ENCODE results near the gene LRRC8D.

LRRC8D gene

DNA sequence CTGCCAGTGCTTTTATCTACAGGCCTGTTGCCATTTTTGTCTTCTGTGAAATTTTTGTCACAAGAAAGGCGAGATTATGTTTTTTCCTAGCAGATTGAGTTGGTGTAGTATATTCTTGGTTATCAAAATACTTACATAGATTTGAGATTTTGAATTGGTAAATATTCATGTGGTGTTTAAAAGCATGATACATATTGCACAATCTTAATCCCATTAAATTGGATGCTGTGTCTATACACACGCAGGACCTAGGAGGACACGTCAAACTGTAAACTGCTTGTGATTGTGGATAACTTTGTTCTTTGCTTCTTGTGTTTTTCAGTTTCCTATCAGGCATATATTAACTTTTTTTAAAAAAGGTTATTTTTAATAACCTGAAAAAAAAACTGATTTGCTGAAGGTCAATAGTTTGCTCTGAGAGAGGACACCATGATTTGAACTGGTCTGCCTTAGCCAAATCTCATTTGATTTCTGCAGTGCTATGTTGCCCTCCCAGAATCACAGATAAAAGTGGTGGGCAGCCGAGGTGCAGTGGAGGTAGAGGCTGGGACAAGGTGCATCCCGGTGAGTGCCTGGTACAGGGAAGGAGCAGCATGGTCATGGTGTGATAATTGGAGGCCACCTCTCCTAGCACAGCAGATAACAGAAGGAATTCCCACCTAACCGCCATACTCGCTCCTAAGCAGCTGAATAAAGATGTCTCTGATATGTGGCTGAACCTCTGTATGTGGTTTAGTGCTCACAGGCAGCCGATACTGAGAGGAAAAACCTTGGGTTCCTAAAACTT, 76.7 kb downstream of the LRRC8D start:
- no peak for DNase-seq

DNA sequence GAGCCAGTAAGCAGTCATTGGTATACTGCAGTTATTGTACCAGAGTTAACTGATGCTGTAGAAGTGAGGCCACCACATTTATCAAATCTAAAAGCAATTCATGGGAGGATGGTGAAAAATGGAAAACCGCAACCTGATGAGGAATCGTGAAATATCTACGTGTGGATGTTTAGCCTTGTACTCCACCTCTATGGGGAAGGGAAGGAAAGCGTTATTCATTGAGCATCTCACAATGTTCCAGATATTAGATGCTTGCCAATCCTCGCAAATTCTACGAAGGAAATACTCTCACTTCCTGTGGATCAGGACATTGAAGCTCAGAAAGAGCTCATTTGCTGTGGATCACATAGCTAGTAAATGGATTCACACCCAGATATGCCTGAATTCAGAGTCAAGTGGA, 77.3 kb downstream of the LRRC8D start:
- DNase-seq: no peak

DNA sequence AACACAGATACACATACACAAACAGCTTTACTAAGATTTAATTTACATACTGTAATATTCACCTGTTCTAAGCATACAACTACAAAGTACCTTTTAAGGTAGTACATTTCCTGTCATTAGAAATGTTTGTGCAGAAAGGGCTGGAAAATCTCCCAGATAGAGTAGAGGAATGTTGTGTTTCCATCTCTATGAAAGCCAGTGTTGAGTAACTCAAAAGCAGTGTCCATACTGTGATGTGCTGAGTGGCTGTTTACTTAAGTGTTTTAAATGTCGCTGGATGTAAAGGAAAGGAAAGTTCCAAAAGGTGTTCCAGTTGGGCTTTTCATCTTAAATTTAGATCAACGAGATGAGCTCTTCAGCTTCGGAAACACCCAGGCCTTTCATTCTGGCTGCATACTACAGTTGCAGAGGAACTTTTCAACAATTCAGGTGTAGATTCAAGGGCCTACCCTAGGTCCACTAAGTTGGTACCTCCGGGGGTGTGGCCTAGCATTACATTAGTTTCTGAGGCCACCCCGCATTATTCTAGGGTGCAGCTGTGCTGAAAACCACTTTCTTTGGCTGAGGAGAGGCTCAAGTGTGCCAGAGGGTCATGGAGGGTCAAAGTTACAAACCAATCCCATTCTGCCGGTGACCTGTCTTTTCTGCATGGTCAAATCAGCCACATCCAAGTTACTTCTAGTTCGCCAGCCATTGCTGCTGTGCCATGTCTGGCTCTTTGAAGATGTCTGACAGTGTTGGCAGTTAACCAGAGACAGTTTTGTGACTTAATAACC, 78.1 kb downstream of the LRRC8D start:
- DNase-seq: no peak

DNA sequence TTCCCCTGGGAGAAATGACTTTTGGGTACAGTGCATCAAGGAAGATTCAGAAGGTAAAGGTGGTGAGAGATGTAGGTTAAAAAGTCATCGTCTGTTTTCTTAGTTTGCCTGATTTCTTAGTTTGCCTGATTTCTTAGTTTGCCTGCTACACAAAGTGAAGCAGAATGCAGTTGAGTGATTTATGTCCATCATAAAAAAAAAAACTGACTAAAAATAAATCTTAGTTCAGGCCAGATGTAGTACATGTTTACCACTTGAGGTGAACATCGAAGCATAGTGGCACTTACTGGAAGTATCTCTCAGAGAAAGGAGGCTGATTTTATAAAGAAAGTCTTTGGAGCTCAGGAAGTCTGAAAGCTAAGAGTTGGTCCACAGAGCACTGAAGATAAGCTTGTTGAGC, 79.5 kb downstream of the LRRC8D start:
- DNase-seq: no peak

DNA sequence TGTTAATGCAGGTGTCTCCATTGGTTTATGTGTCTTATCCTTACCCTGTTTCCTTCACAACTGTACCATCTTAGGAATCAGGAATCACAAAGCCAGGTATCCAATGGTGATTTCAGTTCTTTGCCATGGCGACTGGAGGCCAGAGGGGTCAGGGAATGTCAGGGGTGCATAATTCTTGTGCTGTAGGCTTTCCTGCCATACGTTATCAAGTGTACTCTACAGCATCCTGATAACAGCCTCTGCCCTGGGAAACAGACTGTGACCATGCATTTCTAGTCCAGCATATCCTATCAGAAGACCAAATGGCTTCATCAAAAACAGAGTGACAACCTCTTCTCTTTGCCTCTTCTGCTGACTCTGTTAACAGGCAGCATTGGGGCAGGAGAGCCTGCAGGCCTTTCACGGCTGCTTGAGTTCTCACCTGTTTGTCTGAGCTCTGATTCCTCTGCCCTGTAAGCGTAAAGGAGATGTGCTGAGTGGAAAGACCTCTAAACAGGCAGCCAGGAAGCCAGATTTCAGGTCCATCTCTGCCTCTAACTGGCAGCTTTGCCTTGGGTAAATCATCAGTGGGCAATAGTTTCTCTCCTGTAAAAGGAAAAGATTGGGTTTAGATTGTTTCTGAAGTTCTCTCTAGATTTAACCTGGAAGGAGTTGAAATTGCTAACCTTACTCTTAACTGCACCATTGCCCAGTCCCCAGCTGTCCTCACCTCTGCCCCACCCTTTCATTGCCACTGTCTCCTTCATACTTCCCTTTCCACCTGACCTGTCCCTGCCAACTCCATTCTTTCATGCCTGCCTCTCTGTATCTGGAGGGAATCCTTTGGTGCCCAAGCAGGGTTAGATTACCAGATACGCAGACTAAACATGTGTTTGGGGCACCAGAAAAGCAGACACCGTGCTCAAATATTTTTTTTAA, 80.2 kb downstream of the LRRC8D start:
- no peak for DNase-seq

DNA sequence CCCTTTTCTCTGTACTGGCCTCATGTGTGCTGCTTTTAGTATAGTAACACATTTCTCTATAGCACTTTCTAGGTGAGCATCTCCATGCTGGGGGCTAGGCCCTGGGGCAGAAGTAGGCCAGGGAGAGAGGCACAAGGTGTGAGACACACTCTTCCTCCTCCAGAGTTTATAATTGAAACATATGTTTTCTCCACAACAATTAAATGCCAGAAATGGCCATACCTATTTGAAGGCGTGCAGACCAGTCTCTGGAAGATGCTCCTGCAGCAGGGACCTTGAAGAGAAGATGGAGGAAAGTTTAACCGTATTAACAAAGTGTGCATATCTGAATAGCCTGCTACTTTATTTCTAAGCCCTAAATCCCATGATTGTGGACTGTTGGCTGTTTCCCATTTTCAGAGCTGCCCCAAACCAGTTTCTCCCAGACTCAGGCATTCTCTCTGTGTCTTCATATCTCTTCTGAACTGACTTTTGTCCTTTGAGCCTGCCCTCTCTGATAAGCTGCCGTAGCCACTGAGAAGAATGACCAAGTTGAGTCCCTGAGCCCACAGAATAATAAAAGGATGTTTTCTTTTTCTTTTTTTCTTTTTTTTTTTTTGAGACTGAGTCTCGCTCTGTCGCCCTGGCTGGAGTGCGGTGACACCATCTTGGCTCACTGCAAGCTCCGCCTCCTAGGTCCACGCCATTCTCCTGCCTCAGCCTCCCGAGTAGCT, 81.3 kb downstream of the LRRC8D start:
- DNase-seq: no peak

DNA sequence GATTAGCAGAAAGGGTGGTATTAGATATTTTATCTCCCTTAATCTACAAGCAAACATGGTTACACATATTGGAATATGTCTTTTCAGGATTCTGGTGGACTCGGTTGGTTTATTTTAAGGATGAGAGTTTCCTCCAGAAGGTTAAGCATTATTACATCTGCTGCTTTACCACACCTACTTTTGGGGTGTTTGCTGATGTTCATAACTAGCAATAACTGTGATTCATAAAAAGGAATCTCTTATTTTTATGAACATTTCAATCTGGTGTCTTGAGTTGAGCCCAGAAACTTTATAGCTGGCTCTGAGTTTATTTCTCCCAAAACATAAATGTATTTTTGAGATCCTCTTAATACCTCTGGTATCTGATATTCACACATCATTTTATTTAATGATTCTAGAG, 82.7 kb downstream of the LRRC8D start:
- no peak for DNase-seq

DNA sequence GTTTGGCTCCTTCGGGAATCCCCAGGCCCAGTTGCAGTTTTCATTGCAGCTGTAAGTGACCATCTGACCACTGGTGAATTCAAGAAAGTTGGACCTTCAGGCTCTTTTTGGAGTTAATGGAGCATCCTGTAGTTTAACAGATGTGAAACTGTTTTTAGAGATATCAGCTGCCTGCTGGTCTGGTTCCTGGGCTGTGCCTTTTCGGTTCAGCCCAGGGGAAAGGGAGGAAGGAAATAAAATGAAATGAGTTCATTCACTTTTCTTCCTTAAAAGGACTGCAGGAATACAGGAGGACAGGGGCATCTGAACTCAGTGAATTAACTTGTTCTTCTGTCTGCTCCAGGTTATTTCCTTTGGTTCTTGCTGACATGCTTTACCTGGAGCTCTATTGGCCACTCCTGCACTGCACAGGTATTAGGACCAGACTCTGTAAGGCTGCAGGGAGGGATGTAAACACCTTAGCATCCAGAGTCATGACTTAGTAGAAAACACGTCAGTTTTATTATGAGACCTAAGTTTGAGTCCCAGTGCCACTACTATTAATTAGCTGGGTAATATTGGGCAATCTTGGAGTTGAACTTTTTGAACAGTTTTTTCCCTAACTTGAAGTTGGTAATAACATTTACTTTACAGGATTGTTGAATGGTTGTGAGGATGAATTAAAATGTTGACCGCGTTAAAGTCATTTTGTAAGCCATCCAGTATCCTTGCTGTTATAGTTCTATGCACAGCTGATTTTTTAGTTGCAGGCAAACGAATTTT, 83.6 kb downstream of the LRRC8D start:
- no peak for DNase-seq

DNA sequence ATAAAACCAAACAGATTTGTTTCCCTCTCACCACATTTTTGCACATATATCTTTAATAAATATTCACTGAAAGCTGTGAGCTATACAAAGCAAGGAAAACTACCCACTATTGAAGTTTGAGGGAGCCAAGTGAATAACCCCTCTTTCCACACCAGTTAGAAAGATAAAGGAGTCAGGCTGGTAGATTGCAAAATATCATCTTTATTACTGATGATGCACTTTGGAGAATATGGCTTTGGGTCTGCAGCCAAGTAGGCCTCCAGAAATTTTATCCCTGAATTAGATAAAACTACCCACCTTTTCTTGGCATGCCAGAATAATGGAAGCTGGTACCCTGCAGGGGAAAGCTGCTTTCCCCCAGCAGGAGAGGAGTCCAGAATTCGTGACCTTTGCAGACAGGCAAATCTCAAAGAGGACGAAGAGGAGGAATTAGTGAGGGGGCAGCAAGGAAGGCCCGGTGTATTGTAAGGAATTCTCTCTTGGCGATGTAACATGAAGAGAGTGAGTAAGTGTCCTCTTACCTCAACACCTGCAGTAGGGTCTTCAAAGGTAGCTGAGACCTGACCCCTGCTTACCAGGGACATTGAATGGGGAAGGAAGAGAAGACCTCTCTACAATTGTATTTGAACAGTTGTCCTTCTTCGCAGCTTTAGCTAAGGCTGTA, 84.7 kb downstream of the LRRC8D start:
- DNase-seq: no peak

DNA sequence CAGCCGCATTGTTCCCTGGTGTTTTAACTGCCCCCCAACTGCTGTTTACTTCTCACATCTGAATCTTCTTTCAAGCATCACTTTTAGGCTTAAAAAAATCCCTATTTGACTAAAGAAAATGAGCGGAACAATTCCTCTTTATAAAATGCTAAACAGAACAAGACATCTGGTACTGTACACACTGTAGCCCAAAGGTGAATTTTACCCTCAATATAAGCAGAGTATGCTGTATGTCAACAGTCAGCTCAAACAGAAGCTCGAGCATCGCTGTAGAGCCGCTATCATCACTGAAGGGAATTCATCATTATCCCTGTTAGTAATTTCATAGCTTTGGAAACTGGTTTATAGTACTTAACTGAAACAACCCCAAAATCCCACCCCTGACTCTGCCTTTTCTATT, 85.3 kb downstream of the LRRC8D start:
- DNase-seq: no peak

DNA sequence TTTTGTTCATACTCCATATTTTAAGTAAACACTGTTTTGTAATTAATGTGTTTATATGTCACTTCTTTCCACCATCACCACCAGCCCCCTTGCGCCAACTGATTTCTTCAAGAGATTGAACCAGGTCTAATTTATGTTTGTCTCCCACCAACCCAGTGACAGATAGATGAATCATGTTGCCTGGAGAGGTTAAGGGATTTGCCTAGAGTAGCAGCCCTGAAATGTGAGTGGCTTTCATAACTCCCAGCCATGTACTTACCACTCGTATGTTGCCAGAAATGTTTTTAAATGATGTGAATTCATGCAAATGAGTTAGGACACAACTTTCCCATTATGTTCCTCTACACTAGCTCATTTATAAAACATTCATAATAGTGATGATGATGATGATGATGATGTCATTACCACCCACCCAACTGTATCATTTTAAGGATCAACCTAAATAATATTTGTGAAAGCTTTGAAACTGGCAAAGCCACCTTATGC, 86.9 kb downstream of the LRRC8D start:
- no peak for DNase-seq

DNA sequence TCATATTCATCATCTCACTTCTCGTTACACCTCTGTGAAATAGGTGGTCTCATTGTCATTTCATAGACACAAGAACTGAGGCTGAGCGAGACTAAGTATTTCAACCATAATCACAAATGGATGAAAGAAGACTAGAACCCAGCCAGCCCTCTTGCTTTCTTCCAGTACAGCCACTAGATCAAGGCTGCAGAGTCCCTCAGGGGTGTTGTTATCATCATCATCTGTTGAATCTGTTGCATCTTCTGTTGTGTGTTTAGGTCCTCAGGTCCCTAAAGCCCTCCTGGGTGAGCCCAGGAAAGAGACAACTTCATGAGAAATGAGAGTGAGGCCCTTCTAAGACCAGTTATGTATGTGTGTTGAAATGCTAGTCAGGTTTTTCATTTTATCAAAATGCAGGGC, 87.4 kb downstream of the LRRC8D start:
- no peak for DNase-seq

DNA sequence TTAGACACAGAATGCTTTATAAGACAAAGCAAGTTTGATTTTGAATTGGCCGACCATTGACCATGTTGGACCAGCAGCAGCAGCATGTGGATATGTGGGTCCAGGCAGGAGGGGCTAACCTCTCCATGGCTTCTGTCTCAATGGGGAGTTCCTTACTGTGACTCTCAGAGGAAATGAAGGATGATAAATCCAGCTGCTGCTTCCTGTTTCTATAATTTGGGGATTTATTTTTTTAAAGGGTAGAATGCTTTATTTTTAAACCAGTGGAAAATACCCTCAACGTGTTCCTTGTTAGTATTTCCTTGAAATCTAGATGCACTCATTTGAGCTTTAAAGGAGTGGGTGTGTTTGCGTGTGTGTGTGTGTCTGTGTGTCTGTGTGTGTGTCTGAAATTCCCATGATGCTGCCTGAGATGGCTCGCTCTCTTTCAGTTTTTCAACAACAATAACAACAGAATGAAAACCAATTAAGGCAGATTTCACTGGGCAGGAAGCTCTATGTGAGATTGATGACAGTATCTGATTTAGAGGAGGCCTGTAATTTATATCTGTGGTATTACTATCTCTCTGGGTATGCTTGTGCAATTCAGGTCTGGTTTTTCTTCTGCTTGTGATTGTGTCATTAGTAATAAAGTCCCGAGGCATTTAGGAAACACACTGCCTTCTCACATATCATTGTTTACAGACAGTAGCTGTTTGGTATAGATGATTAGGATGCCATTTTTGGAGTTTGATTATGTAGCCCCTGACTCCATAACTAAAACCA, 88.0 kb downstream of the LRRC8D start:
- peak in 1 of 5 donors; percentile 15 for DNase-seq

DNA sequence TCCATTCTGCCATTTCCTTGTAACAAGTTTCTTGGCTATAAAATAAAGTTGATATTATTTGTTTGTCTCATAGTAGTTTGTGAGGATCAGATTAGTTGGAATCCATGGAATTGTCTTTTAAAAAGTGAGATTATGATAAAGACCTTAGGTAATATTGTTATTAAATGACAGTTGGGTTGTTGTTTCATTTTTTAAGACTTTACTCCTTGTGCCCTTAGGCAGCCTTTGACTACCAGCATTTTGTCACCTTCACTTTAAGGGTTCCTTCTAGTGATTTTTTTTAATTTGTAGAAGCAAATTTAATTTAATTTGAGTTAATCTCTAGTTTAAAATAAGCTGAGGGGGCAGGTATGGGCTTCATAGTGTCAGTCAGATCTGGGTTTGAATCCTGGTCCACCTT, 89.4 kb downstream of the LRRC8D start:
- no peak for DNase-seq

DNA sequence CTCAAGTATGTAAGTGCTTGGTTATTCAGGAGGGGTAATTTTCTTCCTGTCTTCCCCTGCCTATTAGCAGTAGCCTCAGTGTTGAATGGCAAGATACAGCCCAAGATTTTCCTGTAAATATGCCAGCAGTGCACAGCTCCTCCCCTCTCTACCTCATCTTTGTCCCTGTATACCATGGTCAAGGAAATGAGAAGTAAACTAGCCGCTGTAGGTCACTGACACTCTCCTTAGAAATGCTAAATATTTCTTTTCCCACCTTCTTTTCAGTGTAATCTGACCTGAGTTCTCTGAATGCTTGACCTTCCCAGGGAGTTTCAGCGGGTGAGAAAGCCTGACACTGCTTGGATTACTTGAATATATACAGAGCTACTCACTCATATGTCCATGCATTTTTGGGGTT, 89.9 kb downstream of the LRRC8D start:
- DNase-seq: no peak

DNA sequence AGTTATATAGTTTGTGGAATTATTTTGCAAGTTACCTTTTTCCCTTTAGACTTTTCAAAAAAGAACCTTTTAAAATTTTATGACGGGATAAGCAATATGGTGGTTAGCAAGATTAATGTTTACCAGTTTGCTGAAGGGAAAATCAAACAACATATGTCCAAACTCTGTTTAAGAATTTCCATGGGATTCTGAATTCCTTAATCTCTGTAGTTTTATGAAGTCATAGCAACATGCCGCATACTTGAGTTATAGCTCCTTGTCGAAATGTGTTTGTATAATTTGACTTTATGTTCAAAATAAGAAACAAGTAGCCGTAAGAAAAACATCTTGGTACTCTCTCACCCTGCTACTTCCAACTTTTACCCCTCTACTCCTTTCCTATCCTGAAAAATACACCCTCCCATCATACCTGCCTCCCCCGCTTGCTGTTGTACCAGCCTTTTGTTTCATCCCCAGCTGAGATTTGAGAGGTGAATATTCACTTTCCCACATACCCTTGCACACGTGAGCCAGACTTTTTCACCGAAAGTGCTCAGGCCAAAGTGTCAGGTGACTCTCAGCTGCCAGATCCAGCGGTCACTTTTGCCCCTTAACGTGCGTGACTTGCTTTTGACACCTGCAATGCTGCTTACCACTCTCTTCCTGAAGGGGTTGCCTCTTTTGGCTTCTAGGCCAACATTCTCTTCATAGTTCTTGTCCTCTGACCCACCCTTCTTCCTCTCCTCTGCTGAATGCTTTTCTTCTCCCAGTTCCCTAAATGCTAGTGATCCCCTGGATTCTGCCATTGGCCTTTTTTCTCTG, 90.6 kb downstream of the LRRC8D start:
- no peak for DNase-seq

DNA sequence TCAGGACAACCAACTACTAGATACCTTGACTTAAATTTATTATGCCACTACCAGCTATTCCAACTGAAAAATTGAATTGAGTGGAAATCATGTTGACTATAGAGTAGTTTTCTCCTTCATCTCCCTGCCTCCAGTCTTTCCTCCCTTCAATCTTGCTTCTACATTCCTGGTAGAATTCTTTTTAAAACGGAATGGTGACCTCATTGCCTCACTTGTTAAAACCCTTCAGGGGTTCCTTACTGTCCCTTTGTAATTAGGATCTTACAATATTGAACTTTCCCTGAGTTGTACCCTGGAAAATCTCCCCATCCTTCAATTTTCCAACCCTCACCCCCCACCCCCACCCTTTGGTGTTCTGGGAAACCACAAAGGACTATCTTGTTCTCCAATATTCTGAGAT, 91.2 kb downstream of the LRRC8D start:
- DNase-seq: no peak

DNA sequence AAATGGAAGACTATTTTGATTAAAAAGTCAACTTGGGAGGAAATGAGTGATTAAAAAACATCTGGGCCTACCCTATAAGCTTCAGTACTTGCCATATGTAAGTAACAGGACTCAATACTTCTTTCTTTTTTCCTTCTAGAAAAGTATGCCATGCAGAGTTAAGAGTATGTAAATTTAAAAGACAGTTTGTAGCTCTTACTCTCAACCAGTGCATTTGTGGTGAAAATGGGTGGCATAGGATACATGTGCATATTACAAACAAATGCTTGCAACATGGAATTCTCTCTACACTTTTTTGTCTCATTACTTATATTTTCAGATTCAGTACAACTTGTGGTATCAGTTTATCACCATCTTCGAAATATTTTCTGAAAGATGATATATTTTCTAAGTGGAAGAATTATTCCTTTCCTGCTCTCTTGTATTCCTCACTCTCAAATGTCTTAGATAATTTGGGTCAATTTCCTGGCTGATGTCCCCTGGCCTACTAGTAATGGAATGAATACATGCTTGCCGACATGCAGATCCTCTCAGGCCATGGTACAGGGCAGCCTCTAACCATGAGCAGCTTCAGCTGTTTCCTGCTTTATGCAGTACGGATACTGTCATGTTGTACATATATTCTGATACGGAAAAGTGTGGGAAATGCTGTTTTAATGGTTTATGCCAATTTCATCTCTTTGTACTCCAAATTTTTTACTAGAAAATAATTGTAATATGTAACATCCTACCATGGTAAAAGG, 92.7 kb downstream of the LRRC8D start:
- DNase-seq: no peak

DNA sequence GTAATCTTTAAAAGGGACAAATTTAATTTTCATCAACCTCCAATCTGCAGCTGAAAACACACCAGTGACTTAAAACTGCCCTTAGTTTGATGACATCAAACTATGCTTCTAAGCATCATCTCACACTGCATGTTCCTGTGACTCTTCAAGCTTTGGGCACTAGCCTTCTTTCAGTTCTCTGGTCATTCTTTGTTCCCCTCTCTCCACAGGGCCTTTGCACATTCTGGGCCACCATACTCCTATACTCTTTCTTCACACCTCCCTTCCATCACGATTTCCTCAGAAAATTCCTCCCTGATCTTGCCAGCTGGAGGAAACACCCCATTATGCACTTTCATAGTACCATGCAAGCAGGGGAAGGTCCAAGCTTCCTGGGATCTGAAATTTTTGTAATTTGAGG, 96.5 kb downstream of the LRRC8D start:
- DNase-seq: no peak
